OCI-LY7 (cell line): ENCODE measurements around the gene ZNF777. TPM values are rescaled to one million over a fixed set of nuclear protein-coding genes. Genes with fewer than 3 reads are reported as not detected.
A peak's percentile ranks its signal among the peaks of the same experiment; 100 is the strongest.

ENCODE experiments used
- BruUV-seq: library from RNA; stranded (reverse); fragments of 400-500 nt; replicated peaks from 2 replicates; lab custom pipeline; 2021; lab: Mats Ljungman, UMichigan
- CTCF ChIA-PET: fragments of 300-600 bp; sonication (Branson Sonifier 250); formaldehyde crosslinking; loops from one replicate; lab custom pipeline; 2022; ENCODE audit warnings: antibody characterized with exemption; ENCODE audit not compliant: unreplicated experiment; lab: Charles Lee
- POLR2A ChIA-PET: fragments of 300-600 bp; sonication (Branson Sonifier 250); formaldehyde crosslinking; loops from one replicate; lab custom pipeline; 2022; ENCODE audit warnings: antibody characterized with exemption; lab: Charles Lee
- DNase-seq: peaks from one replicate; pipeline ENCODE4 v3.0.0-alpha.2; 2015; ENCODE audit warnings: low spot score
- H2AFZ ChIP-seq: fragments of 200-600 bp; sonication (generic), shearing (Covaris generic); 2 replicates; pipeline ENCODE4 v1.6.1; 2014; ENCODE audit warnings: mild to moderate bottlenecking, antibody characterized with exemption, low read length, moderate library complexity
- H3K27ac ChIP-seq: fragments of 200-600 bp; sonication (generic); 2 replicates; pipeline ENCODE4 v1.5.1; 2014; ENCODE audit warnings: mixed run types, low read depth, mild to moderate bottlenecking, moderate library complexity, low read length, inconsistent platforms; ENCODE audit not compliant: poor library complexity, severe bottlenecking
- H3K36me3 ChIP-seq: fragments of 200-600 bp; sonication (generic); 2 replicates; pipeline ENCODE4 v1.6.1; 2014; ENCODE audit warnings: mild to moderate bottlenecking, antibody characterized with exemption, low read length, moderate library complexity, mixed read lengths; ENCODE audit not compliant: insufficient read depth
- H3K4me1 ChIP-seq: fragments of 200-600 bp; sonication (generic); 2 replicates; pipeline ENCODE4 v1.5.1; 2014; ENCODE audit warnings: mild to moderate bottlenecking, low read length; ENCODE audit not compliant: insufficient read depth, poor library complexity, severe bottlenecking
- H3K4me2 ChIP-seq: fragments of 200-600 bp; sonication (generic); 2 replicates; pipeline ENCODE4 v1.6.1; 2014; ENCODE audit warnings: mild to moderate bottlenecking, low read length
- H3K4me3 ChIP-seq: fragments of 200-600 bp; sonication (generic); 2 replicates; pipeline ENCODE4 v1.5.1; 2014; ENCODE audit warnings: mild to moderate bottlenecking, low read depth, low read length; ENCODE audit not compliant: poor library complexity, severe bottlenecking
- H3K79me2 ChIP-seq: fragments of 200-600 bp; sonication (generic); 2 replicates; pipeline ENCODE4 v1.6.1; 2016; ENCODE audit warnings: low read depth, mild to moderate bottlenecking, low read length, moderate library complexity, mixed read lengths; ENCODE audit not compliant: insufficient read depth
- H3K9me2 ChIP-seq: fragments of 200-600 bp; sonication (generic); 2 replicates; pipeline ENCODE4 v1.6.1; 2016; ENCODE audit warnings: mild to moderate bottlenecking, low read length, mixed read lengths; ENCODE audit not compliant: insufficient read depth
- H3K9me3 ChIP-seq: fragments of 200-600 bp; sonication (generic); 2 replicates; pipeline ENCODE4 v1.6.1; 2014; ENCODE audit warnings: mild to moderate bottlenecking, mixed run types, low read length, mixed read lengths
- H4K20me1 ChIP-seq: fragments of 200-600 bp; sonication (generic); 2 replicates; pipeline ENCODE4 v1.6.1; 2014; ENCODE audit warnings: mild to moderate bottlenecking, antibody characterized with exemption, low read length, moderate library complexity, mixed read lengths; ENCODE audit not compliant: insufficient read depth
- CTCF ChIP-seq: fragments of 200-600 bp; sonication (generic); conservative IDR thresholded peaks from 2 replicates; pipeline ENCODE4 v1.5.1; 2014; ENCODE audit warnings: mild to moderate bottlenecking, antibody characterized with exemption, low read length, moderate library complexity, mixed read lengths
- EZH2phosphoT487 ChIP-seq: fragments of 200-600 bp; sonication (generic); IDR thresholded peaks from 2 replicates; pipeline ENCODE4 v1.6.1; 2018; ENCODE audit warnings: low read depth, borderline replicate concordance, mild to moderate bottlenecking, mixed run types, antibody characterized with exemption, low read length, moderate library complexity, mixed read lengths
- intact Hi-C: fragments of 100-400 bp; cut with micrococcal nuclease; formaldehyde crosslinking; loops from one replicate; pipeline ENCODE4 v1.10.0; 2022; ENCODE audit not compliant: unreplicated experiment
- total RNA-seq, 2 experiments: library from RNA; depleted of rRNA in 1 of 2; stranded (reverse); fragments of >200 nt in 1 of 2; shearing (Covaris generic) in 1 of 2; gene quantifications; 2 replicates each; pipeline ENCODE4 v1.2.3, GENCODE V29; 2014 to 2022

ZNF777 gene
- total RNA-seq, 2 experiments from 2014 or later: 5.2 to 9.5 TPM

- Histone ChIP-seq H2AFZ (peak within 1 kb of the TSS; percentile 100), H3K4me1 (peaks cover 16% of the 10 kb centered on the region), H3K27ac (no peak within 1 kb of the TSS), H3K79me2 (peaks cover 14% of the 10 kb centered on the region), H3K9me3 (no peaks in the 10 kb centered on the region), H3K36me3 (peaks cover 17% of the 10 kb centered on the region), H3K4me3 (peak within 1 kb of the TSS; percentile 100), H3K4me2 (peak within 1 kb of the TSS; percentile 100), H3K9me2 (no peaks in the 10 kb centered on the region), H4K20me1 (no peaks in the 10 kb centered on the region)
- peak; percentile 91 for DNase-seq
- TF ChIP-seq CTCF (0 out of 2 replicates have a peak, but pooled peaks have one; percentile 42), EZH2phosphoT487 (no peak)
- no TSS peak for BruUV-seq
- intact Hi-C loops: loop anchor here (1.0 to 10.0 kb wide), 4 partner anchors 75 to 235 kb away; partner anchors contain the start of gene ZNF783
- ChIA-PET CTCF (no interaction called here), POLR2A (no interaction called here)
Observed at GRCh38 chr7:149497467-149498261, 36.8 kb upstream of the ZNF777 start, which contains the start of gene ZNF746. Gene ZNF746, minus strand, starts transcription at chr7:149497809. Its CDS starts 273 bp downstream, at chr7:149497536.

- Histone ChIP-seq H4K20me1 (no peaks in the 10 kb centered on the region), H3K4me2 (peak overlapping the region; percentile 100), H3K4me3 (peak overlapping the region; percentile 100), H3K9me3 (no peaks in the 10 kb centered on the region), H2AFZ (no peak overlapping the region), H3K36me3 (peaks cover 25% of the 10 kb centered on the region), H3K27ac (no peak overlapping the region), H3K79me2 (peaks cover 14% of the 10 kb centered on the region), H3K4me1 (peaks cover 16% of the 10 kb centered on the region), H3K9me2 (no peaks in the 10 kb centered on the region)
- no TSS peak for BruUV-seq
- POLR2A ChIA-PET: interaction anchor here (0.5 kb wide), 1 partner anchor 51 kb away, joined by 3 read pairs; no protein-coding TSS in a partner anchor
- CTCF ChIA-PET: no interaction called here
- intact Hi-C loops: loop anchor here (1.0 to 10.0 kb wide), 3 partner anchors 75 to 235 kb away; partner anchors contain the start of gene ZNF783
- TF ChIP-seq EZH2phosphoT487: no peak
- TF ChIP-seq CTCF: no peak
- DNase-seq: peak; percentile 43
Observed at GRCh38 chr7:149496642-149497391, 36.0 kb upstream of the ZNF777 start.
